Measurements from ENCODE around the gene TIPARP.

GRCh38 chr3:156630081-156630772 is 44.2 kb upstream of the TIPARP start:
- TF ChIP-seq CTCF (IDR thresholded peaks at IDR 0.05) = no peak
- TF ChIP-seq POLR2A (IDR thresholded peaks at IDR 0.05) = no peak

Data from right lobe of liver (tissue), 4 donors.